Transverse colon (tissue), 4 donors: ENCODE data around the gene VCAM1. TPM values are rescaled to one million over a fixed set of nuclear protein-coding genes. Genes with fewer than 3 reads are reported as not detected.
A peak's percentile ranks its signal among the peaks of the same experiment; 100 is the strongest.

Experiments
- DNase-seq: peaks from one replicate; pipeline ENCODE4 v3.0.0-alpha.2; 2019
- H3K27ac ChIP-seq, 4 donors: fragments of 200-600 bp; sonication (generic); 2 replicates each; pipeline ENCODE4 v1.5.1; 2016 to 2018; ENCODE audit warnings: inconsistent platforms in 4 of 4
- H3K27me3 ChIP-seq: fragments of 200-600 bp; sonication (generic); 2 replicates; pipeline ENCODE4 v1.5.1; 2017; ENCODE audit warnings: inconsistent platforms
- H3K36me3 ChIP-seq, 4 donors: fragments of 200-600 bp; sonication (generic); 2 replicates each; pipeline ENCODE4 v1.5.1; 2017 to 2019; ENCODE audit warnings: inconsistent platforms in 4 of 4
- H3K4me1 ChIP-seq, 4 donors: fragments of 200-600 bp; sonication (generic); 2 replicates each; pipeline ENCODE4 v1.5.1; 2017 to 2020; ENCODE audit warnings: inconsistent platforms in 4 of 4
- H3K4me3 ChIP-seq, 4 donors: fragments of 200-600 bp; sonication (generic); 1 replicate in 1 of 4; 2 replicates in 3 of 4; pipeline versions ENCODE4 v1.5.1 to v1.6.1; 2017 to 2019; ENCODE audit warnings: inconsistent platforms in 4 of 4
- H3K9me3 ChIP-seq, 2 donors: fragments of 200-600 bp; sonication (generic); 2 replicates each; pipeline ENCODE4 v1.5.1; 2017 to 2019; ENCODE audit warnings: inconsistent platforms in 2 of 2
- EP300 ChIP-seq: sonication (generic); formaldehyde crosslinking; IDR thresholded peaks from one replicate; pipeline ENCODE4 v1.6.1; 2017; ENCODE audit warnings: antibody characterized with exemption, low read depth
- POLR2A ChIP-seq: fragments of 450-650 bp; IDR thresholded peaks from one replicate; pipeline ENCODE4 v1.6.1; 2016; ENCODE audit warnings: antibody characterized with exemption, mild to moderate bottlenecking, moderate library complexity
- POLR2AphosphoS5 ChIP-seq, 3 donors: sonication (generic); formaldehyde crosslinking; IDR thresholded peaks; one replicate each; pipeline ENCODE4 v1.6.1; 2016; ENCODE audit warnings: antibody characterized with exemption in 3 of 3
- WGBS, 2 donors: methylation state at CpG; one replicate each; pipeline ENCODE4 v1.1.5; 2018; ENCODE audit warnings: low coverage in 1 of 2; 5-methylcytosine and 5-hydroxymethylcytosine counted together
- in situ Hi-C, 4 donors: fragments of 200-750 bp; cut with MboI; loops; one replicate each; pipeline versions ENCODE4 v1.15.0 to v1.15.1; 2017; ENCODE audit warnings: low sequenced_read_pairs in 3 of 4, low pct_ligation_motif_present in 1 of 4, low pct_unique_long_range_greater_than_20kb in 1 of 4
- intact Hi-C: fragments of 100-400 bp; cut with DNase I; formaldehyde crosslinking; loops from one replicate; pipeline ENCODE4 v1.15.1; 2023; ENCODE audit warnings: low total_unique reads
- total RNA-seq, 4 donors: library from RNA; depleted of rRNA; stranded (reverse); fragments of >200 nt; gene quantifications; one replicate each; pipeline ENCODE4 v1.1.0, GENCODE V29; 2016
- TF ChIP-seq, protein P1 (sequence below), 5 experiments: fragments of 200-600 bp in 3 of 5; fragments of 450-650 bp in 2 of 5; sonication (generic) in 3 of 5; IDR thresholded peaks; 1 replicate in 2 of 5; 2 replicates in 3 of 5; pipeline ENCODE4 v1.5.1; 2016 to 2017; ENCODE audit warnings: antibody characterized with exemption in 5 of 5, inconsistent platforms in 3 of 5, mild to moderate bottlenecking in 2 of 5, moderate library complexity in 1 of 5

The VCAM1 gene
- total RNA-seq, 4 donors from 2014 or later = 1.5 to 8.4 (median 5.1) TPM

DNA sequence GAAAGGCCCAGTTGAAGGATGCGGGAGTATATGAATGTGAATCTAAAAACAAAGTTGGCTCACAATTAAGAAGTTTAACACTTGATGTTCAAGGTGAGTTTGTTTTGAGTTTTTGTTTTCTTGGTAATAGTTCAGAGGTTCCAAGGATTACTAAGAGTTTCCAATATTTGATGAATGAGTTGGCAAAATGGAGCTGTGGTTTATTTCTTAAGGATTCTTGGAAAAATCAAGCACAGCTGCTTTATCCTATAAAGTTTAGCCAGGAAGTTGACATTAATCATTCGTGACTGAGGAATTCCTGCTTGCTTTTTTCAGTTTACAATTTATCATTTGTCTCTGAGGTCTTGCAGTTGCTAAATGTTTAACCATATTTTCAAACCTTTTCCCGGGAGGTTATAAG lies 15.1 kb downstream of the VCAM1 start:
- intact Hi-C loops = no loop called here
- Histone ChIP-seq H3K4me1 (peaks cover 0 to 11% (median 0%) of the 10 kb centered on the region in 4 donors), H3K27me3 (no peaks in the 10 kb centered on the region), H3K36me3 (no peaks in the 10 kb centered on the region), H3K27ac (peak overlapping the region in 3 of 4 donors; percentile 10 to 53 (median 50)), H3K4me3 (no peak overlapping the region), H3K9me3 (no peaks in the 10 kb centered on the region)
- TF ChIP-seq, protein P1, sequence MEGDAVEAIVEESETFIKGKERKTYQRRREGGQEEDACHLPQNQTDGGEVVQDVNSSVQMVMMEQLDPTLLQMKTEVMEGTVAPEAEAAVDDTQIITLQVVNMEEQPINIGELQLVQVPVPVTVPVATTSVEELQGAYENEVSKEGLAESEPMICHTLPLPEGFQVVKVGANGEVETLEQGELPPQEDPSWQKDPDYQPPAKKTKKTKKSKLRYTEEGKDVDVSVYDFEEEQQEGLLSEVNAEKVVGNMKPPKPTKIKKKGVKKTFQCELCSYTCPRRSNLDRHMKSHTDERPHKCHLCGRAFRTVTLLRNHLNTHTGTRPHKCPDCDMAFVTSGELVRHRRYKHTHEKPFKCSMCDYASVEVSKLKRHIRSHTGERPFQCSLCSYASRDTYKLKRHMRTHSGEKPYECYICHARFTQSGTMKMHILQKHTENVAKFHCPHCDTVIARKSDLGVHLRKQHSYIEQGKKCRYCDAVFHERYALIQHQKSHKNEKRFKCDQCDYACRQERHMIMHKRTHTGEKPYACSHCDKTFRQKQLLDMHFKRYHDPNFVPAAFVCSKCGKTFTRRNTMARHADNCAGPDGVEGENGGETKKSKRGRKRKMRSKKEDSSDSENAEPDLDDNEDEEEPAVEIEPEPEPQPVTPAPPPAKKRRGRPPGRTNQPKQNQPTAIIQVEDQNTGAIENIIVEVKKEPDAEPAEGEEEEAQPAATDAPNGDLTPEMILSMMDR (IDR thresholded peaks at IDR 0.05) = no peak
- peak; percentile 19 to 59 (median 25) for TF ChIP-seq POLR2AphosphoS5 (IDR thresholded peaks at IDR 0.05)
- WGBS, 2 donors = 42% methylated on average over 3 of the region's 3 CpGs; no CpG with 5 or more reads in 1 of the 2 donors
- in situ Hi-C loops = no loop called here
- no peak for DNase-seq

DNA sequence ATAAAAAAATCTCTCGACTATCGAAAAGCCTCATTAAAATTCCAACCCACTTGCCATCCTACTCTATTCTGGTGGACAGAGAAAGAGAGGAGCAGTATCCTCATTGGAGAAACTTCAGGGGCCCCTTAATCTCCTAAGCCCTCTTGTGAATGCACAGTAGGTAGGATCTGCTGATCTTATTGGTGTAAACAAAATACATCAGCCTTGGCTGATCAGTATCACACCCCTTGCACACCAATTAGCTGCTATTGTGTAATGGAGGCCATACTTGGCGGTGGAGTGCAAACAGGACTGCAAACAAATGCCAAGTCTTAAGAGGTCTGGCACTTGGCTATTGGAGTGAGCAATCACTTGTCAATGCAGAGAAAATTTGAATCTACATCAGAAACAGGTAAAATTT lies 15.7 kb downstream of the VCAM1 start:
- peaks cover 0 to 11% (median 0%) of the 10 kb centered on the region in 4 donors for H3K4me1 ChIP-seq
- in situ Hi-C loops (no loop called here), intact Hi-C loops (no loop called here)
- 67 to 94% methylated on average over 3 of the region's 3 CpGs for WGBS, 2 donors
- H3K27ac ChIP-seq = peak overlapping the region in 2 of 4 donors; percentile 35 to 45
- TF ChIP-seq, protein P1 (IDR thresholded peaks at IDR 0.05) = no peak
- no peak for TF ChIP-seq POLR2A
- no peaks in the 10 kb centered on the region for H3K36me3 ChIP-seq
- no peaks in the 10 kb centered on the region for H3K27me3 ChIP-seq
- H3K4me3 ChIP-seq = no peak overlapping the region
- no peaks in the 10 kb centered on the region for H3K9me3 ChIP-seq
- no peak for DNase-seq

DNA sequence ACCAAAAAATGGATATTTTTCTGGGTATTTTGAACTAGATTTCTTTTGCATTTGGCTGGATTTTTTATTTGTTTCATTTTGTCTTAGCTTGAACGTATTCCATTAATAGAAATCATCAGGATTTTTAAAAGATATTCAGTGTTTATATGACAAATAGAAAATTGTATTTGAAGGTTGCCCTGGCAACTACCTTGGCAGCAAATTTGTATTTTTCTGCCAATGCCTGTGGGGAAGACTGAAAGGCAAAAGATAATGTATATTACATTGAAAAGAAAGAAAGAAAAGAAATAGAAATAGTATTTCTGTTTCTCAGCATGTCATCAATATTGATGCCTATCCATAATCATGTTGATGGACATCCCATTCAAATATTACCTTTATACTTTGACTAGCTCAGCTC lies 16.8 kb downstream of the VCAM1 start:
- Histone ChIP-seq H3K9me3 (no peaks in the 10 kb centered on the region), H3K4me3 (no peak overlapping the region), H3K36me3 (no peaks in the 10 kb centered on the region), H3K27me3 (no peaks in the 10 kb centered on the region), H3K4me1 (peaks cover 0 to 11% (median 0%) of the 10 kb centered on the region in 4 donors), H3K27ac (no peak overlapping the region)
- WGBS, 2 donors = 38 to 39% methylated on average over 1 of the region's 1 CpG
- DNase-seq = no peak
- in situ Hi-C loops = no loop called here
- TF ChIP-seq, protein P1 (IDR thresholded peaks at IDR 0.05) = no peak
- TF ChIP-seq POLR2A (no peak), POLR2AphosphoS5 (IDR thresholded peaks at IDR 0.05) (no peak), EP300 (no peak)
- intact Hi-C loops = no loop called here

DNA sequence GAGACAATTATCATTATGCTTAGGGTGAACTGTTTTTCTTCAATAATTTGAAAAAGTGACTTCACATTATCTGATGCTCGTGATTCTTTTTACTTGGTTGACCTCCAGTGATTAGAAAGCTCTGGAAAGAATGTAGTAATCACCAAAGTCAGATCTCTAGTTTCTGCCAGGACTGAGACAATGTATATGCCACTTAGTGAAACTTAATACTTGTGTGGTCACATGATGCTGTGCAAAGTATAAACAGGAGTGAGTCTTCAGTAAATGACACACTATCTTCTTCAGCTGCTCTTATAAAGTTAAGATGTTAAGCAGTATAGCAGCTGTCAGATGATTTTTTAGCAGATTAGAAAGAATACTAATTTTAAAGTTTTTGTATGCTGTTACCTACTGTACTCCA lies 17.2 kb downstream of the VCAM1 start:
- H3K27me3 ChIP-seq = no peaks in the 10 kb centered on the region
- no peaks in the 10 kb centered on the region for H3K36me3 ChIP-seq
- no peak for TF ChIP-seq EP300
- no peak for TF ChIP-seq POLR2AphosphoS5 (IDR thresholded peaks at IDR 0.05)
- TF ChIP-seq, protein P1 (IDR thresholded peaks at IDR 0.05) = no peak
- TF ChIP-seq POLR2A = no peak
- whole genome bisulfite sequencing, 2 donors = 43 to 45% methylated on average over 1 of the region's 1 CpG
- H3K4me1 ChIP-seq = peaks cover 0 to 11% (median 0%) of the 10 kb centered on the region in 4 donors
- H3K9me3 ChIP-seq = no peaks in the 10 kb centered on the region
- in situ Hi-C loops (no loop called here), intact Hi-C loops (no loop called here)
- no peak overlapping the region for H3K4me3 ChIP-seq
- H3K27ac ChIP-seq = no peak overlapping the region
- DNase-seq = no peak
